ENCODE results near the gene ZNF511.

The ZNF511 gene

DNA sequence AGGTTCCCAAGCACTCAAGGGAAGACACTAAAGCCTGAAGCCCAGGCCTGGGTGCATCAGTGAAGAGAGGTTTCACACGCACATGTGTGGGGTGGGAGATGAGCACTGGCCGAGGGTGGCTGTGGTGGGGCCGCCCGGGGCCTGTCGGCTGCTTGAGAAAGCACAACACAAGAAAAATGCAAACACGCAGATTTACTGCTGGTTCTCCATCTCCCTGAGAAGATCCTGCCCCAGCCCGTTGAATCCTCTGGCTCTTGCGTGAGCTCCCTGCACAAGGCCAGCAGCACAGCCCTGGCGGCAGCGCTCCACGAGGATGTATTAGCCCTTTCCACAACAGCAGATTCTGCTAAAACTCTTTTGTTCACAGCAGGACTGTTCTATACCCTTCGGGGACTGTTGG is 6.2 kb downstream of the ZNF511 start:
- Histone ChIP-seq H3K4me2 (ENCODE audit: low read length) (no peak overlapping the region), H3K27ac (ENCODE audit: low read depth, low read length) (no peak overlapping the region)

DNA sequence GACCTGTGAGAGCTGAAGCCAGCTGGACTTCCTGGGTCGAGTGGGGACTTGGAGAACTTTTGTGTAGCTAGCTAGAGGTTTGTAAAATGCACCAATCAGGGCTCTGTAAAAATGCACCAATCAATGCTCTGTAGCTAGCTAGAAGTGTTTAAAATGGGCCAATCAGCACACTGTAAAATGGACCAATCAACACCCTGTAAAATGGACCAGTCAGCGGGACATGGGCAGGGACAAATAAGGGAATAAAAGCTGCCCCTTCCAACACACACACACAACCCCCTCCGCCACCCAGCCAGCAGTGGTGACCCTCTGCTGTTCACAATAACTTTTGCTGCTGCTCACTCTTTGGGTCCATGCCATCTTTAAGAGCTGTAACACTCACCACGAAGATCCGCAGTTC is 7.1 kb downstream of the ZNF511 start:
- no peak overlapping the region for H3K4me2 ChIP-seq (ENCODE audit: low read length)
- TF ChIP-seq, protein P1, sequence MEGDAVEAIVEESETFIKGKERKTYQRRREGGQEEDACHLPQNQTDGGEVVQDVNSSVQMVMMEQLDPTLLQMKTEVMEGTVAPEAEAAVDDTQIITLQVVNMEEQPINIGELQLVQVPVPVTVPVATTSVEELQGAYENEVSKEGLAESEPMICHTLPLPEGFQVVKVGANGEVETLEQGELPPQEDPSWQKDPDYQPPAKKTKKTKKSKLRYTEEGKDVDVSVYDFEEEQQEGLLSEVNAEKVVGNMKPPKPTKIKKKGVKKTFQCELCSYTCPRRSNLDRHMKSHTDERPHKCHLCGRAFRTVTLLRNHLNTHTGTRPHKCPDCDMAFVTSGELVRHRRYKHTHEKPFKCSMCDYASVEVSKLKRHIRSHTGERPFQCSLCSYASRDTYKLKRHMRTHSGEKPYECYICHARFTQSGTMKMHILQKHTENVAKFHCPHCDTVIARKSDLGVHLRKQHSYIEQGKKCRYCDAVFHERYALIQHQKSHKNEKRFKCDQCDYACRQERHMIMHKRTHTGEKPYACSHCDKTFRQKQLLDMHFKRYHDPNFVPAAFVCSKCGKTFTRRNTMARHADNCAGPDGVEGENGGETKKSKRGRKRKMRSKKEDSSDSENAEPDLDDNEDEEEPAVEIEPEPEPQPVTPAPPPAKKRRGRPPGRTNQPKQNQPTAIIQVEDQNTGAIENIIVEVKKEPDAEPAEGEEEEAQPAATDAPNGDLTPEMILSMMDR (IDR thresholded peaks at IDR 0.05; ENCODE audit: low read depth, low read length, poor library complexity, severe bottlenecking): no peak
- TF ChIP-seq EZH2phosphoT487 (IDR thresholded peaks at IDR 0.05; ENCODE audit: borderline replicate concordance, low read length): no peak
- H3K9me2 ChIP-seq (replicated peaks; ENCODE audit: control insufficient read depth, low read length): no peaks in the 10 kb centered on the region

More for the DNA sequence above, 6.2 kb downstream of the ZNF511 start:
- Histone ChIP-seq H3K79me2 (ENCODE audit: control insufficient read depth, low read length) (no peaks in the 10 kb centered on the region), H3K9me3 (ENCODE audit: control insufficient read depth, insufficient read depth, low read length) (no peaks in the 10 kb centered on the region), H3K4me1 (ENCODE audit: control insufficient read depth, low read length) (peaks cover 10% of the 10 kb centered on the region), H3K36me3 (ENCODE audit: control insufficient read depth, low read length) (peaks cover 29% of the 10 kb centered on the region), H3K4me3 (ENCODE audit: low read length) (no peak overlapping the region), H4K20me1 (ENCODE audit: control insufficient read depth, insufficient read depth, low read depth, low read length) (no peaks in the 10 kb centered on the region), H3F3A (ENCODE audit: control insufficient read depth, insufficient read depth) (no peaks in the 10 kb centered on the region), H3K27me3 (ENCODE audit: control insufficient read depth, low read length) (no peaks in the 10 kb centered on the region), H3K9me2 (replicated peaks; ENCODE audit: control insufficient read depth, low read length) (no peaks in the 10 kb centered on the region)
- TF ChIP-seq, protein P1 (IDR thresholded peaks at IDR 0.05; ENCODE audit: low read depth, low read length, poor library complexity, severe bottlenecking): no peak
- no peak for TF ChIP-seq EZH2phosphoT487 (IDR thresholded peaks at IDR 0.05; ENCODE audit: borderline replicate concordance, low read length)

DNA sequence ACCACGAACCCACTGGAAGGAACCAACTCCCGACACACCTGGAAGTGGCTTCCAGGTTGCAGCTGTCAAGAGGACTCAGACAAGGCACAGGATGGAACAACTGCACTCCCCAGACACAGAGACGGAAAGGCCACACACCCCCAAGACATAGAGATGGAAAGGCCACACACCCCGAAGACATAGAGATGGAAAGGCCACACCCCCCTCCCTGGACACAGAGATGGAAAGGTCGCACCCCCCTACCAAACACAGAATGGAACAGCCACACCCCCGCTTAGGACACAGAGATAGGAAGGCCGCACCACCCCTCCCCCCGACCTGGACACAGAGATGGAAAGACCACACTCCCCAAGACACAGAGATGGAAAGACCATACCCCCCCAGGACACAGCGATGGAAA is 7.6 kb downstream of the ZNF511 start:
- H4K20me1 ChIP-seq (ENCODE audit: control insufficient read depth, insufficient read depth, low read depth, low read length): no peaks in the 10 kb centered on the region
- peaks cover 3% of the 10 kb centered on the region; the same call in 1 of the 2 replicates for H3K9me3 ChIP-seq (ENCODE audit: control insufficient read depth, insufficient read depth, low read length)
- H3K27me3 ChIP-seq (ENCODE audit: control insufficient read depth, low read length): no peaks in the 10 kb centered on the region
- no peak overlapping the region for H3K27ac ChIP-seq (ENCODE audit: low read depth, low read length)
- H3K4me2 ChIP-seq (ENCODE audit: low read length): no peak overlapping the region
- TF ChIP-seq EZH2phosphoT487 (IDR thresholded peaks at IDR 0.05; ENCODE audit: borderline replicate concordance, low read length): no peak
- H3K36me3 ChIP-seq (ENCODE audit: control insufficient read depth, low read length): peaks cover 17% of the 10 kb centered on the region
- H3K9me2 ChIP-seq (replicated peaks; ENCODE audit: control insufficient read depth, low read length): no peaks in the 10 kb centered on the region
- no peak overlapping the region for H3K4me3 ChIP-seq (ENCODE audit: low read length)
- H3K4me1 ChIP-seq (ENCODE audit: control insufficient read depth, low read length): peaks cover 10% of the 10 kb centered on the region
- no peaks in the 10 kb centered on the region for H3K79me2 ChIP-seq (ENCODE audit: control insufficient read depth, low read length)
- H3F3A ChIP-seq (ENCODE audit: control insufficient read depth, insufficient read depth): no peaks in the 10 kb centered on the region

More for the DNA sequence above, 7.1 kb downstream of the ZNF511 start:
- Histone ChIP-seq H3K4me1 (ENCODE audit: control insufficient read depth, low read length) (peaks cover 10% of the 10 kb centered on the region), H4K20me1 (ENCODE audit: control insufficient read depth, insufficient read depth, low read depth, low read length) (no peaks in the 10 kb centered on the region), H3K27me3 (ENCODE audit: control insufficient read depth, low read length) (no peaks in the 10 kb centered on the region), H3K4me3 (ENCODE audit: low read length) (no peak overlapping the region), H3K36me3 (ENCODE audit: control insufficient read depth, low read length) (peaks cover 20% of the 10 kb centered on the region), H3K79me2 (ENCODE audit: control insufficient read depth, low read length) (no peaks in the 10 kb centered on the region), H3K9me3 (ENCODE audit: control insufficient read depth, insufficient read depth, low read length) (peaks cover 2% of the 10 kb centered on the region; the same call in 1 of the 2 replicates), H3K27ac (ENCODE audit: low read depth, low read length) (no peak overlapping the region), H3F3A (ENCODE audit: control insufficient read depth, insufficient read depth) (no peaks in the 10 kb centered on the region)

DNA sequence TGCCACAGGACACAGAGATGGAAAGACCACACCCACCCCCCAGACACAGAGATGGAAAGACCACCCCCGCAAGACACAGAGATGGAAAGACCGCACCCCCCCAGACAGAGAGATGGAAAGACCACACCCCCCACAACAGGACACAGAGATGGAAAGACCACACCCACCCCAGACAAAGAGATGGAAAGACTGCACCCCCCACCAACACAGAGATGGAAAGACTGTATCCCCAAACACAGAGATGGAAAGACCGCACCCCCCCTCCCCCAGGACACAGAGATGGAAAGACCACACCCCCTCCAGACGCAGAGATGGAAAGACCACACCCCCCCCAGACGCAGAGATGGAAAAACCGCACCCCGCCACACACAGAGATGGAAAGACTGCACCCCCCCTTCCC is 8.0 kb downstream of the ZNF511 start:
- H3F3A ChIP-seq (ENCODE audit: control insufficient read depth, insufficient read depth): no peaks in the 10 kb centered on the region

More for the DNA sequence above, 8.0 kb downstream of the ZNF511 start:
- Histone ChIP-seq H3K9me3 (ENCODE audit: control insufficient read depth, insufficient read depth, low read length) (peaks cover 3% of the 10 kb centered on the region; the same call in 1 of the 2 replicates), H3K36me3 (ENCODE audit: control insufficient read depth, low read length) (peaks cover 12% of the 10 kb centered on the region; the same call in 1 of the 2 replicates), H3K79me2 (ENCODE audit: control insufficient read depth, low read length) (no peaks in the 10 kb centered on the region), H3K27me3 (ENCODE audit: control insufficient read depth, low read length) (no peaks in the 10 kb centered on the region), H3K4me3 (ENCODE audit: low read length) (no peak overlapping the region), H3K9me2 (replicated peaks; ENCODE audit: control insufficient read depth, low read length) (no peaks in the 10 kb centered on the region), H3K4me2 (ENCODE audit: low read length) (no peak overlapping the region), H3K4me1 (ENCODE audit: control insufficient read depth, low read length) (peaks cover 10% of the 10 kb centered on the region), H4K20me1 (ENCODE audit: control insufficient read depth, insufficient read depth, low read depth, low read length) (no peaks in the 10 kb centered on the region), H3K27ac (ENCODE audit: low read depth, low read length) (no peak overlapping the region)
- no peak for TF ChIP-seq EZH2phosphoT487 (IDR thresholded peaks at IDR 0.05; ENCODE audit: borderline replicate concordance, low read length)
- TF ChIP-seq, protein P1 (IDR thresholded peaks at IDR 0.05; ENCODE audit: low read depth, low read length, poor library complexity, severe bottlenecking): no peak

Data from DOHH2 (cell line).